ACC112 (cell line): Measurements from ENCODE around the gene DDX41.

ENCODE experiments used
- H2AFZ ChIP-seq: fragments of 200-600 bp; sonication (generic); one replicate; pipeline ENCODE4 v1.6.0; 2017; ENCODE audit warnings: antibody characterized with exemption, low read length; ENCODE audit not compliant: unreplicated experiment
- H3K27ac ChIP-seq: fragments of 200-600 bp; sonication (generic); 2 replicates; pipeline ENCODE4 v1.5.1; 2014; ENCODE audit warnings: low read depth, mild to moderate bottlenecking, antibody characterized with exemption, low read length, moderate library complexity
- H3K27me3 ChIP-seq: fragments of 200-600 bp; sonication (generic); 2 replicates; pipeline ENCODE4 v1.6.1; 2014; ENCODE audit warnings: mild to moderate bottlenecking, antibody characterized with exemption, low read length, moderate library complexity, mixed read lengths; ENCODE audit not compliant: insufficient read depth
- H3K36me3 ChIP-seq: fragments of 200-600 bp; sonication (generic); 2 replicates; pipeline ENCODE4 v1.6.1; 2016; ENCODE audit warnings: mild to moderate bottlenecking, antibody characterized with exemption, low read length, moderate library complexity, mixed read lengths; ENCODE audit not compliant: insufficient read depth
- H3K4me1 ChIP-seq: fragments of 200-600 bp; sonication (generic); one replicate; pipeline ENCODE4 v1.6.1; 2016; ENCODE audit warnings: low read length, mixed read lengths; ENCODE audit not compliant: insufficient read depth, unreplicated experiment, control insufficient read depth
- H3K4me3 ChIP-seq: fragments of 200-600 bp; sonication (generic); 2 replicates; pipeline ENCODE4 v1.5.1; 2014; ENCODE audit warnings: mild to moderate bottlenecking, low read depth, low read length
- H3K79me2 ChIP-seq: fragments of 200-600 bp; sonication (generic); one replicate; pipeline ENCODE4 v1.6.0; 2016; ENCODE audit warnings: low read length; ENCODE audit not compliant: control insufficient read depth, unreplicated experiment, insufficient read depth

The DDX41 gene

DNA sequence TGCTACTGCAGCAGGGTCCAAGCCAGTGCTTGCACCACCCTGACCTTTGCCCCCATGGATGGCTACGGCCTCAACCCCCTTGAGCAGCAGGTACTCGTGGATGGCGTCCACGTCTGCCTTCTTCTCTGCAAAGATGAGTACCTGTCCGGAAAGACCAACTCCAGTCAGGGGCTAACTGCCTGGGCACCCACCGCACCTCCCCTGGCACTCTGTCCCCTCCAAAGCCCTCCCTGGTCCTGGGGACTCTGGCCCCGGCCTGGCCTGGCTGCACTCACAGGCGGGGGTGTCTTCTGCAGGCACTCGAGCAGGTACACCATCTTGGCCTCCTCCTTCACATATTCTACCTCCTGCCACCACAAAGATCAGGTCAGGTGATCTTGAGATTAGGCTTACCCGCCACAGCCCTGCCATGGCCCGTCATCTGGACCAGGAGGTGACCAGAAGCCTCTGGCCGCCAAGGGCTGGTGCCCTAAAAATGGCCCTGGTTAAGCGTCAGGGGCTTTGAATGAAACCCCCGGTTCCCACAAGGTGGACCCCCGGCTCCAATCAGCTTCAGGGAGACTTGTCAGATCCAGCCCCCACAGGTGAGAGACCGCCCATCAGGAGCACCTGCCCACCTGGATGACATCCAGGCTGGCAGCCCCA, 3.9 kb downstream of the DDX41 start:
- Histone ChIP-seq H3K4me1 (peaks cover 6% of the 10 kb centered on the region), H2AFZ (no peak overlapping the region), H3K79me2 (peaks cover 25% of the 10 kb centered on the region), H3K27ac (no peak overlapping the region), H3K36me3 (peaks cover 7% of the 10 kb centered on the region; the same call in 1 of the 2 replicates), H3K4me3 (no peak overlapping the region), H3K27me3 (no peaks in the 10 kb centered on the region)

- H3K4me3 ChIP-seq, result no peak overlapping the region
- H3K79me2 ChIP-seq, result peaks cover 25% of the 10 kb centered on the region
- peaks cover 7% of the 10 kb centered on the region; the same call in 1 of the 2 replicates for H3K36me3 ChIP-seq
- peaks cover 6% of the 10 kb centered on the region for H3K4me1 ChIP-seq
- H2AFZ ChIP-seq, result no peak overlapping the region
- no peak overlapping the region for H3K27ac ChIP-seq
- H3K27me3 ChIP-seq, result no peaks in the 10 kb centered on the region
Observed at GRCh38 chr5:177511796-177512675, 4.7 kb downstream of the DDX41 start.

DNA sequence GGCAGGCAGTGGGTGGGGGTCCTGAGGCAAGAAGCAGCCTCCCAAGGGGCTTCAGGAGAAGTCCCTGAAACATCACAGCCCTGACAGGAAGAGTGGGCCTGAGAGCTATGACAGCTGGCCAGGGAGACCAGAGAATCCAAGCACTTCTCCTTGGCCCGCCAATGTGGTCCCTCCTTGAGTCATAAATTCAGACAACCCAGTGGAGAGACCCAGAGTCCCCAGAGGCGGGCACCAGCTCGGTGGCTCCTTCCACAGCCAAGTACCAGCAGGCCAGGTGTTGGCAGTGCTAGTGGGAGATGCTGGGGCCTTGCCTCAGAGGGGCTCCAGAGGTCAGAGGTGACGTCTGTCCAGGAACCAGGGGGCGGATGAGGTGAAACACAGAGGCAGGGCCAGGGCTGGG, 5.6 kb downstream of the DDX41 start:
- Histone ChIP-seq H3K36me3 (peaks cover 7% of the 10 kb centered on the region; the same call in 1 of the 2 replicates), H2AFZ (no peak overlapping the region), H3K4me1 (peaks cover 6% of the 10 kb centered on the region), H3K4me3 (no peak overlapping the region), H3K27ac (no peak overlapping the region), H3K79me2 (peaks cover 22% of the 10 kb centered on the region), H3K27me3 (no peaks in the 10 kb centered on the region)

DNA sequence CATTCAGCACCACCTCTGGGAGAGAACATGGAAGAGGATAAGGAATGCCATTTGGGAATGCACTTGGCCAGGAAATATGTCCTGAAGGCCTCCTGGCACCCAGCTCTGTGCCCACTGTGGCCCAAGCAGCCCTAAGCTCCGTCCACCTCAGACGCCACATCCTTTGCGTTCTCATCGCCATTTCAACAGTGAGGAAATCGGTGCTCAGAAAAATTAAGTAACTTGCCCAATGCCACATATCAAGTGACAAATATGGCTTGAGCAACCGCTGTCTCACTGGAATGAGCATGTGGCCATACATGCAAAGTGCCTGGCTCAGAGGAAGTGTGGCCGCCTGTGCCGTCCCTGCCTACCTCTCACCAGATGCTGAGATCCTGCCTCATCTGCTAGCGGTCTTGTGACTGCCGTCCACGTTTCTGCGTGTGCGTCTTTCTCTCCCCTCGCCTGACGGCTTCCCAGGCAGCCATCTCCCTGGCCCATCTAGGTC, 6.2 kb downstream of the DDX41 start:
- Histone ChIP-seq H3K4me1 (peaks cover 5% of the 10 kb centered on the region), H3K4me3 (no peak overlapping the region), H3K36me3 (peaks cover 6% of the 10 kb centered on the region; the same call in 1 of the 2 replicates), H3K27ac (no peak overlapping the region), H2AFZ (no peak overlapping the region), H3K79me2 (peaks cover 16% of the 10 kb centered on the region), H3K27me3 (no peaks in the 10 kb centered on the region)

- Histone ChIP-seq H2AFZ (no peak overlapping the region), H3K27me3 (no peaks in the 10 kb centered on the region), H3K27ac (no peak overlapping the region), H3K36me3 (peaks cover under 1% of the 10 kb centered on the region; the same call in 1 of the 2 replicates), H3K4me3 (no peak overlapping the region), H3K4me1 (no peaks in the 10 kb centered on the region), H3K79me2 (peaks cover 11% of the 10 kb centered on the region)
Observed at GRCh38 chr5:177509991-177510566, 6.7 kb downstream of the DDX41 start.

DNA sequence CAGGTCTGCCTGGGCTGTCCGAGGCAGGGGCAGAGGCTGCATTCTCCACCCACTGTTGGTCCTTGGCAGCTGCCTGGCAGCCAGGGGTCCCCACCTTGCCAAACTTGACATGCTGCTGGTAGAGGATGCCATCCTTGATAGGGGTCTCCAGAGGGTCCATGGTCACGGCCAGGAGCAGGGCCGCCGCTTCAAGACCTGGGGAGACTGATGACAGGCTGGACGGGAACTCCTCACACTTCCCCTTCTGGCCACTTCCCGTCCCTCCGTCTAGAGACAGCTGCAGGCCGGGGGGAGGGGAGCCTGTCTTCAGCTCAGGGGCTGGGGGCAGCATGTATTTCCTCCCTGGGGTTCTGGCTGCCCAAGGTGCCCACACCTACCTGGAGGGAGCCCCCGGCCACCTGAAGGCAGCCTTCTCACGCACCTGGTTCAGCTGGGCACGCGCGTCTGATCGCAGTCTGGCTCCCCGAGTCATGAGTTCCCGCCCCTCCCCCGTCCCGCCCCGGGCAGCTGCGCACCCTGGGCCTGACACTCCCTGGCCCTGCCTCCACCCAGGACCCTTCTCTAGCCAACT, 7.3 kb downstream of the DDX41 start, which contains the start of gene DOK3:
TSS of gene DOK3 (minus strand) at position 446 of the 571 bp plus-strand sequence. CDS start at position 160, 286 bp downstream.
- H2AFZ ChIP-seq, result no peak within 1 kb of the TSS
- H3K27me3 ChIP-seq, result no peaks in the 10 kb centered on the region
- H3K79me2 ChIP-seq, result peaks cover 8% of the 10 kb centered on the region
- H3K36me3 ChIP-seq, result no peaks in the 10 kb centered on the region; the same call in 1 of the 2 replicates
- no peak within 1 kb of the TSS for H3K4me3 ChIP-seq
- no peak within 1 kb of the TSS for H3K27ac ChIP-seq
- H3K4me1 ChIP-seq, result no peaks in the 10 kb centered on the region

GRCh38 chr5:177508837-177509236, 7.9 kb downstream of the DDX41 start:
- Histone ChIP-seq H3K4me1 (no peaks in the 10 kb centered on the region), H3K27me3 (no peaks in the 10 kb centered on the region), H3K79me2 (peaks cover 2% of the 10 kb centered on the region), H3K4me3 (no peak overlapping the region), H3K27ac (no peak overlapping the region), H3K36me3 (no peaks in the 10 kb centered on the region; the same call in 1 of the 2 replicates), H2AFZ (no peak overlapping the region)

DNA sequence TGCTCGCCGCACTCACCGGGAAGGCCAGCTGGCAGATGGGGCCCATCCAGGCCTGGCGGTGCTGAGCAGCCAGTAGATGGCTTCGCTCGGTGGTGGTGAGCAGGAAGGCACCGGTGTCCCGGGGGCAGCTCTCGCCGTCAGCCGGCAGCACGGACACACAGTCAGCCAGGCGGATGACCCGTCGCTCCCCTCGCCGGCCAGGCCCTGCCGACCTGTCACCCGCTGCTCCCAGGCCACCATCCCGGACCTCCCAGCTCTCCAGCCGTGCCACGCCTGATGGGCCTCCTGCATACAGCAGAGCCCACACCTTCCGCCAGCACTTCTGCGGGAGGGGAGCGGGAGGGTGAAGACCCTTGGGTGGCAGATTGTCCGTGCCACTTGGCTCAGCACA, 8.5 kb downstream of the DDX41 start:
- Histone ChIP-seq H3K4me1 (no peaks in the 10 kb centered on the region), H2AFZ (no peak overlapping the region), H3K36me3 (no peaks in the 10 kb centered on the region), H3K79me2 (no peaks in the 10 kb centered on the region), H3K4me3 (no peak overlapping the region), H3K27ac (no peak overlapping the region), H3K27me3 (no peaks in the 10 kb centered on the region)

GRCh38 chr5:177507596-177508220, 9.1 kb downstream of the DDX41 start:
- Histone ChIP-seq H3K27me3 (no peaks in the 10 kb centered on the region), H3K36me3 (no peaks in the 10 kb centered on the region), H3K27ac (no peak overlapping the region), H3K79me2 (no peaks in the 10 kb centered on the region), H3K4me3 (no peak overlapping the region), H2AFZ (no peak overlapping the region), H3K4me1 (no peaks in the 10 kb centered on the region)

DNA sequence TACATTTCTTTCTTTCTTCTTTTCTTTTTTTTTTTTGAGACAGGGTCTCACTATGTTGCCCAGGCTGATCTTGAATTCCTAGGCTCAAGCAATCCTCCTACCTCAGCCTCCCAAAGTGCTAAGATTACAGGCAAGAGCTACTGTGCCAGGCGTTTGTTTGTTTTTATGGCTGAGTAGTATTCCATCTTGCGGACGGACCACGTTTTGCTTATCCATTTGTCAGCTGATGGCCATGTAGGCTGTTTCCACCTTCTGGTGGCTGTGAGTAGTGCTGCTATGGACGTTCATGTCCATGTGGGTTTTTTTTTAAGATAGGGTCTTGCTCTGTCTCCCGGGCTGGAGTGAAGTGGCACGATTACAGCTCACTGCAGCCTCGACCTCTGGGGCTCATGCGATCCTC, 9.6 kb downstream of the DDX41 start:
- Histone ChIP-seq H2AFZ (no peak overlapping the region), H3K4me1 (no peaks in the 10 kb centered on the region), H3K4me3 (no peak overlapping the region)

More for the DNA sequence above, 9.6 kb downstream of the DDX41 start:
- Histone ChIP-seq H3K27ac (no peak overlapping the region), H3K79me2 (no peaks in the 10 kb centered on the region), H3K36me3 (no peaks in the 10 kb centered on the region), H3K27me3 (no peaks in the 10 kb centered on the region)
